Right lobe of liver (tissue), 6 donors: Measurements from ENCODE around the gene GNAT1. TPM values are rescaled to one million over a fixed set of nuclear protein-coding genes. Genes with fewer than 3 reads are reported as not detected.
A peak's percentile ranks its signal among the peaks of the same experiment; 100 is the strongest.
"Not testable (repeated sequence)": the region's sequence is repeated elsewhere in the genome, so short reads cannot be mapped to it uniquely, and the experiment has no call there.

ENCODE experiments used
- ATAC-seq, 4 donors: fragments of 200-7000 bp; cut with Tn5 transposase; one replicate each; pipeline ENCODE4 v1.9.1; 2020; ENCODE audit warnings: mild to moderate bottlenecking in 4 of 4, moderate library complexity in 4 of 4
- DNase-seq, 3 donors: peaks; one replicate each; pipeline ENCODE4 v3.0.0-alpha.2; 2020
- H3K27ac ChIP-seq, 3 donors: fragments of 200-600 bp; one replicate each; pipeline ENCODE4 v1.8.0; 2022
- H3K27me3 ChIP-seq, 2 donors: fragments of 200-600 bp; one replicate each; pipeline ENCODE4 v1.8.0; 2022
- H3K36me3 ChIP-seq, 4 donors: fragments of 200-600 bp; sonication (generic) in 1 of 4; one replicate each; pipeline versions ENCODE4 v1.5.1 to v1.8.0; 2017 to 2022; ENCODE audit warnings: control low read depth in 1 of 4
- H3K4me1 ChIP-seq, 4 donors: fragments of 200-600 bp; sonication (generic) in 1 of 4; one replicate each; pipeline versions ENCODE4 v1.5.1 to v1.8.0; 2017 to 2022; ENCODE audit warnings: control low read depth in 1 of 4
- H3K4me3 ChIP-seq, 3 donors: fragments of 200-600 bp; one replicate each; pipeline ENCODE4 v1.8.0; 2022
- H3K9me3 ChIP-seq, 4 donors: fragments of 200-600 bp; sonication (generic) in 1 of 4; one replicate each; pipeline versions ENCODE4 v1.5.1 to v1.8.0; 2017 to 2022; ENCODE audit warnings: control low read depth in 1 of 4
- POLR2A ChIP-seq: fragments of 450-650 bp; IDR thresholded peaks from one replicate; pipeline ENCODE4 v1.6.1; 2017; ENCODE audit warnings: antibody characterized with exemption, mild to moderate bottlenecking
- WGBS: methylation state at CpG from one replicate; pipeline ENCODE4 v1.1.6; 2018; ENCODE audit warnings: low coverage, low lambda C conversion rate; ENCODE audit not compliant: insufficient coverage; ENCODE audit errors: missing lambda C conversion rate; 5-methylcytosine and 5-hydroxymethylcytosine counted together
- intact Hi-C, 2 donors: fragments of 100-400 bp; cut with DNase I; formaldehyde crosslinking; loops; one replicate each; pipeline versions ENCODE4 v1.11.2 to v1.14.1; 2022
- total RNA-seq, 6 experiments: library from RNA; depleted of rRNA in 2 of 6; stranded (reverse); fragments of >200 nt in 2 of 6; fragmentation: NEBNext Ultra II Directional in 3 of 6; extraction: Animal tissue kit (Norgen Biotek cat#: 25700) in 3 of 6; gene quantifications; one replicate each; pipeline versions ENCODE4 v1.1.0 to v1.2.4, GENCODE V29; 2016 to 2023
- TF ChIP-seq, protein P1 (sequence below), 4 donors: fragments of 200-600 bp in 3 of 4; fragments of 450-650 bp in 1 of 4; IDR thresholded peaks; one replicate each; pipeline versions ENCODE4 v1.5.1 to v1.8.0; 2016 to 2022; ENCODE audit warnings: antibody characterized with exemption in 4 of 4, mild to moderate bottlenecking in 2 of 4
- donor health status: DM: no; HTN: yes; CAD: no.
- donor health status: DM: no; HTN: no; CAD: no.
- donor health status: DM: no; HTN: no; CAD: no.
- donor health status: DM: no; HTN: yes; CAD: no.
- donor health status: DM: no; HTN: yes; CAD: no.

Gene GNAT1
- total RNA-seq, 6 experiments from 2014 or later, result 0.07 TPM; not detected in 5

DNA sequence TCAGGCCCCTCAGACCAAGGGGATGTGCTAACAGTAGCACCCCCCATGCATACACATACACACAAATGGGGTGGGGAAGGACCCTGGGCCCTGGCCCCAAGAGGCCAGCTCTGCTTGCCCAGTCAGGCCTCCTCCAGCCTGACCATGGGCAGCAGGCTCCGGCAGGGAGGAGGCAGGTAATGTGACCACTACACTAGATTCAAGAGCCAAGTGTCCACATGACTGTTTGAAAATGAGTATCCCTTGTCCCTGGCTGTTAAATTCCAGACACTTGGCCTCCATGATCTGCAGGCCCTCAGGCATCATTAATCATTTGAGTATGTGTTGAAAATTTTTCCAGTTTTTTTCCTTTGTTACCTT is 30.7 kb downstream of the GNAT1 start:
- peak in 1 of 3 donors; percentile 55 for DNase-seq
- TF ChIP-seq, protein P1, sequence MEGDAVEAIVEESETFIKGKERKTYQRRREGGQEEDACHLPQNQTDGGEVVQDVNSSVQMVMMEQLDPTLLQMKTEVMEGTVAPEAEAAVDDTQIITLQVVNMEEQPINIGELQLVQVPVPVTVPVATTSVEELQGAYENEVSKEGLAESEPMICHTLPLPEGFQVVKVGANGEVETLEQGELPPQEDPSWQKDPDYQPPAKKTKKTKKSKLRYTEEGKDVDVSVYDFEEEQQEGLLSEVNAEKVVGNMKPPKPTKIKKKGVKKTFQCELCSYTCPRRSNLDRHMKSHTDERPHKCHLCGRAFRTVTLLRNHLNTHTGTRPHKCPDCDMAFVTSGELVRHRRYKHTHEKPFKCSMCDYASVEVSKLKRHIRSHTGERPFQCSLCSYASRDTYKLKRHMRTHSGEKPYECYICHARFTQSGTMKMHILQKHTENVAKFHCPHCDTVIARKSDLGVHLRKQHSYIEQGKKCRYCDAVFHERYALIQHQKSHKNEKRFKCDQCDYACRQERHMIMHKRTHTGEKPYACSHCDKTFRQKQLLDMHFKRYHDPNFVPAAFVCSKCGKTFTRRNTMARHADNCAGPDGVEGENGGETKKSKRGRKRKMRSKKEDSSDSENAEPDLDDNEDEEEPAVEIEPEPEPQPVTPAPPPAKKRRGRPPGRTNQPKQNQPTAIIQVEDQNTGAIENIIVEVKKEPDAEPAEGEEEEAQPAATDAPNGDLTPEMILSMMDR (IDR thresholded peaks at IDR 0.05), result no peak
- TF ChIP-seq POLR2A, result no peak
- no peaks in the 10 kb centered on the region for H3K27me3 ChIP-seq
- WGBS, result no CpG with 5 or more reads among the region's 1 CpG
- H3K27ac ChIP-seq, result peak overlapping the region in 1 of 3 donors; percentile 69
- ATAC-seq, result peak in 2 of 4 donors; percentile 1 to 5
- H3K36me3 ChIP-seq, result peaks cover 0 to 26% (median 4%) of the 10 kb centered on the region in 4 donors
- intact Hi-C loops, result no loop called here
- no peak overlapping the region for H3K4me3 ChIP-seq
- peaks cover 0 to 46% (median 10%) of the 10 kb centered on the region in 4 donors for H3K4me1 ChIP-seq
- H3K9me3 ChIP-seq, result no peaks in the 10 kb centered on the region

DNA sequence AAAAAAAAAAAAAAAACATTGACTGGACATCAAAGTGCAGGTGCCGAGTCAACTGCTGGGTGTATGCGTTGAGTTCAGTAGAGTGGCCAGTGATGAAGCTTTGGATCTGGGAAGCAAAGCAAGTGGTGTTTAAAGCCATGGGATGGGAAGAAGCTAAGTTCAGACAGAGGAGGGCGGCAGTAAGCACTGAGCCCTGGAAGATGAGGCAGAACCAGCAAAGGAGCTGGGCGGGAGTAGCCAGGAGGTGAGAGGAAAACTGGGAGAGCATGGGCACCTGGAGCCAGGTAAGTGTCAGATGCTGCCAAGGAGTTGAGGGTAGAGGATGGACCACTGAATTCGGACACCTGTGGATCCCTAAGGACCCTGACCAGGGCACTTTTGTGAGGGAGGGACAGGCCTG is 33.2 kb downstream of the GNAT1 start:
- DNase-seq (no peak), ATAC-seq (no peak)
- no peaks in the 10 kb centered on the region for H3K27me3 ChIP-seq
- H3K4me3 ChIP-seq, result no peak overlapping the region
- intact Hi-C loops, result loop anchor here (2.0 to 5.0 kb wide), 4 partner anchors 32 to 48 kb away; partner anchors contain the start of genes GNAT1 (in 1 of the 2) and SEMA3B (in 1 of the 2)
- TF ChIP-seq, protein P1 (IDR thresholded peaks at IDR 0.05), result no peak
- no peak for TF ChIP-seq POLR2A
- 55% methylated on average over 5 of the region's 5 CpGs for WGBS
- H3K9me3 ChIP-seq, result no peaks in the 10 kb centered on the region
- H3K27ac ChIP-seq, result no peak overlapping the region
- H3K36me3 ChIP-seq, result peaks cover 0 to 2% (median 0%) of the 10 kb centered on the region in 4 donors
- H3K4me1 ChIP-seq, result peaks cover 0 to 40% (median 10%) of the 10 kb centered on the region in 4 donors

DNA sequence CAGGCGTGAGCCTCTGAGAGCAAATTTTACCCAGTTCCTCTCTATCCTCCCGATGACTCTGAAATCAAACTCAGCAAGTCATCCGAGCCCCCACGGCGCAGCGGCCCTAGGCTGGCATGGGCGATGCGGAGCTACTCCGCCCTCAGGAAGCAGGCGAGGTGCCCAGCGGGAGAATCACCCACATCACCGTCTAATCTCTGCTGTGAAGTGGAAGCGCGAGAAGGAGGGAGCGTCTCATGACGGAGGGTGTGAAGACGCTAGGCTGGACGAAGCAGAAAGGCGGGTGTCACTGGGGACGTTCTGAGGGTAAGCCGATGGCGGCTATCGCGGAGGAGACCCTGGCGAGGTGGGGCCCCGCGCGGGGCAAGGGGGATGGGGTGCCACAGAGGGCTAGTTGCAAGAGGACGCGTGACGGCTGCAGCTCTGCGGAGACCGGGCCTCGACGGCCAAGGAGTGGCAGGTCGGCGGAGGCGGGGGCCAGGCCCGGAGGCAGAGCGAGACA is 35.5 kb downstream of the GNAT1 start:
- H3K36me3 ChIP-seq, result no peaks in the 10 kb centered on the region
- DNase-seq (no peak), ATAC-seq (peak; percentile 1 to 8 (median 6))
- peaks cover 0 to 17% (median 0%) of the 10 kb centered on the region in 4 donors for H3K4me1 ChIP-seq
- H3K9me3 ChIP-seq, result no peaks in the 10 kb centered on the region
- WGBS, result under 1% methylated on average over 27 of the region's 40 CpGs
- H3K4me3 ChIP-seq, result peak overlapping the region; percentile 71 to 85 (median 72)
- intact Hi-C loops, result loop anchor here (5.0 kb wide), 3 partner anchors 35 to 45 kb away; partner anchors contain the start of genes GNAT1 (in 1 of the 2) and SEMA3B (in 1 of the 2)
- H3K27me3 ChIP-seq, result no peaks in the 10 kb centered on the region
- peak overlapping the region in 2 of 3 donors; percentile 19 to 62 for H3K27ac ChIP-seq
- TF ChIP-seq POLR2A, result no peak
- TF ChIP-seq, protein P1 (IDR thresholded peaks at IDR 0.05), result no peak

DNA sequence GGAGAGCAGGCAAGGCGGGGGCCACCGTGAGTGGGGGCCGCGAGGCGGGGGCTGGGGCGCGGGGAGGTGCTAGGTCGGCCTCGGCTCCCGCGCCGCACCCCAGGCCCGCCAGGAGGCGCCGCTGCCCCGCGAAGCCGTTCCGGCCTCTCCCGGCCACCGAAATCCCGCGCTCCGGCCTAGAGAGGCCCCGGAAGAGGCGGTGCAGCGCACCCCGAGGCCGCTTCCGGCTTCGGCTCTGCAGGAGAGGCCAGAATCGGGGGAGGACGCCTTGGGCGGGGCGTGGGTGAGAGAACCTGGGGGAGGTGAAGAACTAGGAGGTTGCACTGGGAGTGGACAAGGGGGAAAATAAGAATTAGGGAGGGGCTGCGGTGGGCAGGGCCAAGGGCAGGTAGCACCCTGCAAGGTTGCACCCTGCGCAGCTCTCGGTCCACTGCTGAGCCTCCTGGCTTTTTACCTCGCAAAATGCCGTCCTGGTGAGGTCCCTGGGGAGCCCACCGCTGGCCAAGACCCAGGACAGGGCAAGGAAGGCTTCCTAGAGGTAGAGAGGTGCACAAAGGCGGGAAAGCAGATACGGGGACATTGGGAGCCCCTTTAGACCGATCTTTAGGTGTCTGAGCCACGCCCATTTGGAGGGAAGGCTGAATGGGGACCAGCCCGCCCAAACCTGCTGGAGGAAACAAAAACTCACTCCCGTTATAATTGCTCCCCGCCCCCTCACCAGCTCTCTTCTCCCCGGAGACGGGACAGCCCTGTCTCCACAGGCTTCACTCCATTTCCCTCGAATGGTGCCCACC is 36.2 kb downstream of the GNAT1 start:
- Histone ChIP-seq H3K27me3 (no peaks in the 10 kb centered on the region), H3K4me1 (peaks cover 0 to 16% (median 0%) of the 10 kb centered on the region in 4 donors), H3K36me3 (no peaks in the 10 kb centered on the region), H3K27ac (peak overlapping the region in 2 of 3 donors; percentile 62 to 65), H3K4me3 (peak overlapping the region; percentile 71 to 85 (median 72)), H3K9me3 (no peaks in the 10 kb centered on the region)
- WGBS, result 2% methylated on average over 11 of the region's 51 CpGs
- DNase-seq (peak; percentile 94 to 95 (median 95)), ATAC-seq (peak; percentile 84 to 93 (median 88))
- TF ChIP-seq, protein P1 (IDR thresholded peaks at IDR 0.05), result peak; percentile 86 to 98 (median 93)
- TF ChIP-seq POLR2A, result no peak
- intact Hi-C loops, result loop anchor here (5.0 kb wide), 3 partner anchors 35 to 45 kb away; partner anchors contain the start of genes GNAT1 (in 1 of the 2) and SEMA3B (in 1 of the 2)

DNA sequence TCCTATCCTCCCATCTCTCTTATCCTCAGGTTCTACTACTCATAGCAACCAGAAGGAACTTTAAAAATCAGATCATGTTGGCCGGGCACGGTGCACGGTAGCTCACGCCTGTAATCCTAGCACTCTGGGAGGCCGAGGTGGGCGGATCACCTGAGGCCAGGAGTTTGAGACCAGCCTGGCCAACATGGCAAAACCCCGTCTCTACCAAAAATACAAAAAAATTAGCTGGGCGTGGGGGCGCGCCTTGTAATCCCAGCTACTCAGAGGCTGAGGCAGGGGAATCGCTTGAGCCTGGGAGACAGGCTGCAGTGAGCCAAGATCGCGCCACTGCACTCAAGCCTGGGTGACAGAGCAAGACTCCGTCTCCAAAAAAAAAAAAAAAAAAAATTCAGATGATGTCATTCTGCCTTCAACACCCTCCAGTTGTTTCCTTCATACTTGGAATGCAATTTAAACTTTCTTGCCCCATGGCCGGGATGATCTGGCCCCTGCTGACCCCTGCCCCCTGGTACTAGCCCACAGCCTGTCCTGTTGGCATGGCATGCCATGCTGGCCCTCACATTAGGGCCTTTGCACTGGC is 36.9 kb downstream of the GNAT1 start:
- DNase-seq, H3K9me3 ChIP-seq, ATAC-seq, H3K36me3 ChIP-seq, H3K27me3 ChIP-seq: not testable (repeated sequence)
- intact Hi-C loops, result loop anchor here (5.0 kb wide), 3 partner anchors 36 to 44 kb away; partner anchors contain the start of genes GNAT1 (in 1 of the 2) and SEMA3B (in 1 of the 2)
- H3K4me3 ChIP-seq, result peak overlapping the region; percentile 71 to 85 (median 72)
- WGBS, result 39% methylated on average over 14 of the region's 15 CpGs
- peak overlapping the region in 1 of 3 donors; percentile 65 for H3K27ac ChIP-seq
- H3K4me1 ChIP-seq, result peaks cover 0 to 16% (median 0%) of the 10 kb centered on the region in 4 donors
